ENCODE measurements around the gene APOLD1.
"Not testable (repeated sequence)": the region's sequence is repeated elsewhere in the genome, so short reads cannot be mapped to it uniquely, and the experiment has no call there.

The APOLD1 gene

DNA sequence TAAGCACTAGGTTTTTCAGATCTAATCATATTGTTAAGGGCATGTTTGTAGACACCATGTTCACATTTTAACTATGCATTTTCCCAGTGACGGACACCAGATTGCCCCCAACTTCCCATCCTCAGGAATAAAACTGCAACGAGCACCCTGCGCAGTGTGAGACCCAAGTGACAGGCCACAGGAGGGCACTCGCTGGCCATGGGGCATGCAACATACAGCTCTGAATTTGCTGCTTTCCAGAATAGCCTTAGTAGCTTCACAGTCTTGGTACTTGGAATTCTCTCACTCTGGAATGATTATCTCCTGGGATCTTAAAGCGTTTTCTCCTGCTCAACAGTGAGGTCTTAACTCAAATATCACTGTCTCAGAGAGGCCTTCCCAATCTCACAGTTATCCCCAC lies 26.7 kb downstream of the APOLD1 start:
- Mint-ChIP-seq H3K27me3 (no peaks in the 10 kb centered on the region), H3K4me1 (peaks cover 71% of the 10 kb centered on the region), H3K36me3 (peaks cover 16% of the 10 kb centered on the region)

DNA sequence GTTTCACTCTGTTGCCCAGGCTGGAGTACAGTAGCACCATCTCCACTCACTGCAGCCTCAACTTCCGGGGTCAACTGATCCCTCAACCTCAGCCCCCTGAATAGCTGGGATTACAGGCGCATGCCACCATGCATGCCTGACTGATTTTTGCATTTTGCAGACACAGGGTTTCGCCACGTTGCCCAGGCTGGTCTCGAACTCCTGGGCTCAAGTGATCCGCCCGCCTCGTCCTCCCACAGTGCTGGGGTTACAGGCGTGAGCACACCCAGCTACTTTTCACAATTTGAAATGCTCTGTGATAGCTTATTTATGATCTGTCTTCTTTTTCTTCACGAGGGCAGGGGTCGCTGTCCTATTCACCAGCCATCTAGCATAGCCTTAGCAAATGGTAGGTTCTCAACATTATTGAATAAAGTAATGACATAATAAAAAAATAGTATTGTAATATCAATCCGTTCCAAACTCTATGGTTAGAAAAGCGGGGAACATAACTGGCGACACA lies 27.2 kb downstream of the APOLD1 start:
- no peak for ATAC-seq
- H3K4me3 Mint-ChIP-seq, result no peak overlapping the region
- no peaks in the 10 kb centered on the region for H3K9me3 Mint-ChIP-seq
- H3K4me1 Mint-ChIP-seq, result peaks cover 66% of the 10 kb centered on the region
- peak overlapping the region; percentile 91 for H3K27ac Mint-ChIP-seq
- H3K36me3 Mint-ChIP-seq, result peaks cover 16% of the 10 kb centered on the region
- H3K27me3 Mint-ChIP-seq, result no peaks in the 10 kb centered on the region

More for the DNA sequence above, 26.7 kb downstream of the APOLD1 start:
- no peaks in the 10 kb centered on the region for H3K9me3 Mint-ChIP-seq
- no peak overlapping the region for H3K27ac Mint-ChIP-seq
- ATAC-seq, result no peak
- H3K4me3 Mint-ChIP-seq, result no peak overlapping the region

DNA sequence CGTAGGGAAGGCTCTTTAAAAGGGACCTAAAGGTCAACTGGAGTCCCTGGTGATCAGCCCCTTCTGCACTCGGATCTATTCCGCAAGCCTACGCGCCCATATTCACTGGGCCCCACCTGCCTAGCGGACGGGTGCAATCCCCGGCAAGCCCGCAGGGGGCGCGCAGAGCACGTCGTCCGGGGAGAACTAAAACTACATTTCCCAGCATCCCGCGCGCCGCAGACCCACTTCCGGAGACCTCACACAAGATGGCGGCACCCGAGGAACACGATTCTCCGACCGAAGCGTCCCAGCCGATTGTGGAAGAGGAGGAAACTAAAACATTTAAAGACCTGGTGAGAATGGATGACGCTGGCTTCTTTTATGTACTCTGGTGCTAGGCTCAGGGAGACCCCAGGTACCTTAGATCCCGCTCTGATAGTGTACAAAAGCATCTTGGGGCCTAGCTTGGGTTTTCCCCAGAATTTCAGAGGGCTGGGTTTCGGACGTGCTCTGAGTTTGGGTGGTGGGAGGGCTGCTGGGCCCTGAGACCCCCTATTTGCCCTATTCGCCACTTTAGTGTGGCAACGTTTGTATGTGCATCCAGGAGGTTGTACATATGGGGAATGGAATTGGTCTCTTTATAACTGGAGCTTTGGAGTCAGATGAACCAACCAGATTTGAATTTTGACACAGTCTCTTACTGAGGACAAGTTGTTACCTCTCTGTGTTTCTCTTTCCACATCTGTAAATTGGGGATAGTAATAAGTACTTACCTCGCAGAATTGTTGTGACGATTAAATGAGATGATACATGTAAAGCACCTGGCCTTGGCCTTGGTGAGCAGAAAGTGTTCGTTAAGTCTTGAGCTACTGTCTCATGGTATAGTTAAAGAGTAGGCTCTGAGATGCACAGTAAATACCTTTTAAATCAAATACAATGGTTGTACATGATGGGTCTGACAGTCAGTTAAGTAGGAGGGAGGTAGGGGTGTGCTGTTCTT lies 28.0 kb downstream of the APOLD1 start, which contains the start of gene DDX47:
Gene DDX47, plus strand, starts transcription at position 227 of the 982 bp plus-strand sequence. Its CDS starts 22 bp downstream, at position 249.
- ATAC-seq, result peak; percentile 94
- Mint-ChIP-seq H3K4me3 (peak within 1 kb of the TSS; percentile 84), H3K9me3 (no peaks in the 10 kb centered on the region), H3K27ac (peak within 1 kb of the TSS; percentile 91), H3K36me3 (peaks cover 16% of the 10 kb centered on the region), H3K4me1 (peaks cover 65% of the 10 kb centered on the region), H3K27me3 (no peaks in the 10 kb centered on the region)

DNA sequence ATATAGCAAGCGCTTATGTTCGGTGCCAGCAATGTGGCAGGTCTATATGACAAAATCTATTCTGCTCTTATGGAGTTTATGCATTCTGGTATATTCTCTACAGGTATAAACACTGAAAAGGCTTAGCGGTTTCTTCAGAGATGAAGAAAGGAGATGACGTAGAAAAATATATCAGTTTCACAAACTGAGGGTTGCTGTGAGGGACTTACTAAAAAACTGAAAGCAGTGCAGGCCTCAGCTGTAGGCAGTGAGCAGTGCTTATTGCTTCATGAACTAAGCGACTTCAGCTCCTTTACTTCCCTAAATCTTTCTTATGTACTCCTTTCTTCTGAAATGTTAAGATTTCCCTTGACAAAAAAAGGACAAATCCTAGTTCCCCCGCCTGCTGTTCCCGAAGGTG lies 32.2 kb downstream of the APOLD1 start:
- peaks cover 71% of the 10 kb centered on the region for H3K4me1 Mint-ChIP-seq
- H3K27ac Mint-ChIP-seq, result peak overlapping the region; percentile 60
- H3K4me3 Mint-ChIP-seq, result no peak overlapping the region
- H3K27me3 Mint-ChIP-seq, result no peaks in the 10 kb centered on the region
- peaks cover 55% of the 10 kb centered on the region for H3K36me3 Mint-ChIP-seq
- no peaks in the 10 kb centered on the region for H3K9me3 Mint-ChIP-seq
- ATAC-seq, result no peak

GRCh38 chr12:12818701-12819100 lies 33.2 kb downstream of the APOLD1 start:
- Mint-ChIP-seq H3K36me3 (peaks cover 65% of the 10 kb centered on the region), H3K4me1 (peaks cover 61% of the 10 kb centered on the region), H3K27ac (peak overlapping the region; percentile 60), H3K4me3 (no peak overlapping the region), H3K27me3 (no peaks in the 10 kb centered on the region), H3K9me3 (no peaks in the 10 kb centered on the region)
- ATAC-seq, result no peak

GRCh38 chr12:12819221-12819620 lies 33.8 kb downstream of the APOLD1 start:
- no peak overlapping the region for H3K4me3 Mint-ChIP-seq
- no peak for ATAC-seq
- peak overlapping the region; percentile 60 for H3K27ac Mint-ChIP-seq
- H3K4me1 Mint-ChIP-seq, result peaks cover 56% of the 10 kb centered on the region
- peaks cover 69% of the 10 kb centered on the region for H3K36me3 Mint-ChIP-seq
- H3K9me3 Mint-ChIP-seq, result no peaks in the 10 kb centered on the region
- no peaks in the 10 kb centered on the region for H3K27me3 Mint-ChIP-seq

- Mint-ChIP-seq H3K27ac (peak overlapping the region; percentile 60), H3K36me3 (peaks cover 75% of the 10 kb centered on the region), H3K9me3 (no peaks in the 10 kb centered on the region), H3K27me3 (no peaks in the 10 kb centered on the region), H3K4me1 (peaks cover 50% of the 10 kb centered on the region), H3K4me3 (no peak overlapping the region)
- no peak for ATAC-seq
Observed at GRCh38 chr12:12819752-12820311, 34.4 kb downstream of the APOLD1 start.

- not testable (repeated sequence) for ATAC-seq, H3K27ac Mint-ChIP-seq, H3K4me3 Mint-ChIP-seq, H3K9me3 Mint-ChIP-seq, H3K27me3 Mint-ChIP-seq
- peaks cover 44% of the 10 kb centered on the region for H3K4me1 Mint-ChIP-seq
- peaks cover 77% of the 10 kb centered on the region for H3K36me3 Mint-ChIP-seq
Observed at GRCh38 chr12:12820376-12820775, 34.9 kb downstream of the APOLD1 start.

- Mint-ChIP-seq H3K27ac (peak overlapping the region; percentile 37), H3K36me3 (peaks cover 76% of the 10 kb centered on the region), H3K9me3 (no peaks in the 10 kb centered on the region), H3K4me1 (peaks cover 30% of the 10 kb centered on the region), H3K27me3 (no peaks in the 10 kb centered on the region), H3K4me3 (no peak overlapping the region)
- ATAC-seq, result no peak
Observed at GRCh38 chr12:12821975-12822374, 36.5 kb downstream of the APOLD1 start.

DNA sequence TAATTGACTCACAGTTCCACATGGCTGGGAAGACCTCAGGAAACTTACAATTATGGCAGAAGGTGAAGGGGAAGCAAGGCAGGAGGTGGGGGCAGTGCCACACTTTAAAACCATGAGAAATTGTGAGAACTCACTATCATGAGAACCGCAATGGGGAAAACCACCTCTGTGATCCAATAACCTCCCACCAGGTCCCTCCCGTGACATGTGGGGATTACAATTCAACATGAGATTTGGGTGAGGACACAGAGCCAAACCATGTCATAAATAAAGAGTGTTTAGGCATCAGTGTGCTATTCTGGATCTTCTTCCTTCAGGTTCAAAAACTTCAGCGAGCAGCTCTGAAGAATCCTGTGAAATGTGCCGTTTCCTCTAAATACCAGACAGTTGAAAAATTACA lies 37.4 kb downstream of the APOLD1 start:
- Mint-ChIP-seq H3K4me3 (no peak overlapping the region), H3K27ac (no peak overlapping the region), H3K4me1 (peaks cover 29% of the 10 kb centered on the region), H3K9me3 (no peaks in the 10 kb centered on the region), H3K27me3 (no peaks in the 10 kb centered on the region), H3K36me3 (peaks cover 82% of the 10 kb centered on the region)
- ATAC-seq, result no peak

- H3K9me3 Mint-ChIP-seq, result no peaks in the 10 kb centered on the region
- no peak for ATAC-seq
- H3K36me3 Mint-ChIP-seq, result peaks cover 84% of the 10 kb centered on the region
- no peaks in the 10 kb centered on the region for H3K27me3 Mint-ChIP-seq
- H3K4me1 Mint-ChIP-seq, result peaks cover 25% of the 10 kb centered on the region
- no peak overlapping the region for H3K4me3 Mint-ChIP-seq
- H3K27ac Mint-ChIP-seq, result no peak overlapping the region
Observed at GRCh38 chr12:12823300-12823699, 37.8 kb downstream of the APOLD1 start.

- Mint-ChIP-seq H3K9me3 (no peaks in the 10 kb centered on the region), H3K27ac (no peak overlapping the region), H3K4me3 (no peak overlapping the region), H3K4me1 (peaks cover 20% of the 10 kb centered on the region), H3K27me3 (no peaks in the 10 kb centered on the region), H3K36me3 (peaks cover 88% of the 10 kb centered on the region)
- ATAC-seq, result no peak
Observed at GRCh38 chr12:12823811-12824210, 38.4 kb downstream of the APOLD1 start.

- peaks cover 40% of the 10 kb centered on the region for H3K36me3 Mint-ChIP-seq
- H3K9me3 Mint-ChIP-seq, result peaks cover 10% of the 10 kb centered on the region
- H3K27ac Mint-ChIP-seq, result no peak overlapping the region
- no peak for ATAC-seq
- H3K27me3 Mint-ChIP-seq, result no peaks in the 10 kb centered on the region
- H3K4me3 Mint-ChIP-seq, result no peak overlapping the region
- peaks cover 7% of the 10 kb centered on the region for H3K4me1 Mint-ChIP-seq
Observed at GRCh38 chr12:12835378-12836146, 50.1 kb downstream of the APOLD1 start.

- peaks cover 7% of the 10 kb centered on the region for H3K4me1 Mint-ChIP-seq
- no peak overlapping the region for H3K27ac Mint-ChIP-seq
- no peak overlapping the region for H3K4me3 Mint-ChIP-seq
- H3K36me3 Mint-ChIP-seq, result peaks cover 33% of the 10 kb centered on the region
- H3K27me3 Mint-ChIP-seq, result no peaks in the 10 kb centered on the region
- peaks cover 10% of the 10 kb centered on the region for H3K9me3 Mint-ChIP-seq
- no peak for ATAC-seq
Observed at GRCh38 chr12:12836571-12836970, 51.1 kb downstream of the APOLD1 start.

Data from stimulated activated memory B cell treated with anti-CD40 and anti-IgM and Interleukin-4, amounts not matched to agents 10 μg/mL and 1 μg/mL and 100 μg/mL, for 72 hours (primary cell).